ENCODE results near the gene VPS37D. TPM values are rescaled to one million over a fixed set of nuclear protein-coding genes. Genes with fewer than 3 reads are reported as not detected.

VPS37D gene
- total RNA-seq, 1 donor from 2014 or later: 2.4 TPM

GRCh38 chr7:73715648-73716317, 48.2 kb downstream of the VPS37D start:
- DNase-seq (ENCODE audit: low read depth): peak; percentile 98
- TF ChIP-seq CTCF (IDR thresholded peaks at IDR 0.05; ENCODE audit: insufficient read depth, low read length, severe bottlenecking): no peak
- no peak for FAIRE-seq
- no peak overlapping the region for H3K4me3 ChIP-seq (ENCODE audit: low read depth, low read length)
- no peaks in the 10 kb centered on the region for H3K27me3 ChIP-seq (ENCODE audit: control insufficient read depth, insufficient read depth, low read length)
- H3K36me3 ChIP-seq (ENCODE audit: control insufficient read depth, insufficient read depth, low read length): peaks cover 6% of the 10 kb centered on the region

- Histone ChIP-seq H3K27me3 (ENCODE audit: control insufficient read depth, insufficient read depth, low read length) (no peaks in the 10 kb centered on the region), H3K4me3 (ENCODE audit: low read depth, low read length) (no peak overlapping the region), H3K36me3 (ENCODE audit: control insufficient read depth, insufficient read depth, low read length) (peaks cover 6% of the 10 kb centered on the region)
- no peak for TF ChIP-seq CTCF (IDR thresholded peaks at IDR 0.05; ENCODE audit: insufficient read depth, low read length, severe bottlenecking)
- DNase-seq (ENCODE audit: low read depth) (no peak), FAIRE-seq (no peak)
These were observed 48.8 kb downstream of the VPS37D start for GRCh38 chr7:73716318-73716890.

- Histone ChIP-seq H3K27me3 (ENCODE audit: control insufficient read depth, insufficient read depth, low read length) (no peaks in the 10 kb centered on the region), H3K36me3 (ENCODE audit: control insufficient read depth, insufficient read depth, low read length) (peaks cover 6% of the 10 kb centered on the region), H3K4me3 (ENCODE audit: low read depth, low read length) (peak overlapping the region; percentile 9)
- TF ChIP-seq CTCF (IDR thresholded peaks at IDR 0.05; ENCODE audit: insufficient read depth, low read length, severe bottlenecking): no peak
- DNase-seq (ENCODE audit: low read depth) (no peak), FAIRE-seq (no peak)
These were observed 49.6 kb downstream of the VPS37D start for GRCh38 chr7:73717025-73717807.

- H3K4me3 ChIP-seq (ENCODE audit: low read depth, low read length): peak overlapping the region; percentile 82
These were observed 50.4 kb downstream of the VPS37D start for GRCh38 chr7:73717991-73718405.

GRCh38 chr7:73718438-73718881, 50.8 kb downstream of the VPS37D start:
- no peak for FAIRE-seq
- Histone ChIP-seq H3K27me3 (ENCODE audit: control insufficient read depth, insufficient read depth, low read length) (no peaks in the 10 kb centered on the region), H3K4me3 (ENCODE audit: low read depth, low read length) (peak overlapping the region; percentile 82), H3K36me3 (ENCODE audit: control insufficient read depth, insufficient read depth, low read length) (peaks cover 1% of the 10 kb centered on the region)
- DNase-seq (ENCODE audit: low read depth): peak; percentile 29
- TF ChIP-seq CTCF (IDR thresholded peaks at IDR 0.05; ENCODE audit: insufficient read depth, low read length, severe bottlenecking): no peak

More at GRCh38 chr7:73717991-73718405, 50.4 kb downstream of the VPS37D start:
- FAIRE-seq (no peak), DNase-seq (ENCODE audit: low read depth) (peak; percentile 95)
- Histone ChIP-seq H3K27me3 (ENCODE audit: control insufficient read depth, insufficient read depth, low read length) (no peaks in the 10 kb centered on the region), H3K36me3 (ENCODE audit: control insufficient read depth, insufficient read depth, low read length) (peaks cover 2% of the 10 kb centered on the region)
- no peak for TF ChIP-seq CTCF (IDR thresholded peaks at IDR 0.05; ENCODE audit: insufficient read depth, low read length, severe bottlenecking)

Measured in bronchial epithelial cell (primary cell).